Lung (tissue), 12 donors: ENCODE data around the gene DCLK1. TPM values are rescaled to one million over a fixed set of nuclear protein-coding genes. Genes with fewer than 3 reads are reported as not detected.

Experiments used
- ATAC-seq: fragments of 200-7000 bp; cut with Tn5 transposase; one replicate; pipeline ENCODE4 v1.9.1; 2020; ENCODE audit warnings: moderate number of reproducible peaks; ENCODE audit not compliant: insufficient read depth, low FRiP score
- DNase-seq, 3 donors: peaks; one replicate each; pipeline ENCODE4 v3.0.0-alpha.2; 2013 to 2017
- H3K27ac ChIP-seq, 2 donors: one replicate each; pipeline ENCODE4 v1.5.1; 2013; ENCODE audit warnings: mild to moderate bottlenecking in 2 of 2, moderate library complexity in 2 of 2, control low read depth in 1 of 2, inconsistent platforms in 1 of 2, low read depth in 1 of 2, low read length in 1 of 2
- H3K27me3 ChIP-seq, 3 donors: one replicate each; pipeline ENCODE4 v1.5.1; 2013; ENCODE audit warnings: low read length in 2 of 3; ENCODE audit not compliant: control insufficient read depth in 3 of 3, insufficient read depth in 3 of 3
- H3K36me3 ChIP-seq, 4 donors: one replicate each; pipeline ENCODE4 v1.5.1; 2013; ENCODE audit warnings: low read length in 4 of 4, mild to moderate bottlenecking in 1 of 4, moderate library complexity in 1 of 4; ENCODE audit not compliant: control insufficient read depth in 4 of 4, insufficient read depth in 4 of 4
- H3K4me1 ChIP-seq, 5 donors: one replicate each; pipeline ENCODE4 v1.5.1; 2013; ENCODE audit warnings: low read length in 5 of 5, mild to moderate bottlenecking in 2 of 5, moderate library complexity in 1 of 5; ENCODE audit not compliant: control insufficient read depth in 5 of 5, insufficient read depth in 5 of 5
- H3K4me3 ChIP-seq: one replicate; pipeline ENCODE4 v1.5.1; 2013; ENCODE audit warnings: mild to moderate bottlenecking, control low read depth, moderate library complexity
- H3K9ac ChIP-seq, 2 donors: one replicate each; pipeline ENCODE4 v1.5.1; 2013; ENCODE audit warnings: low read length in 2 of 2, control low read depth in 1 of 2; ENCODE audit not compliant: insufficient read depth in 1 of 2
- H3K9me3 ChIP-seq, 4 donors: one replicate each; pipeline ENCODE4 v1.5.1; 2013; ENCODE audit warnings: low read length in 3 of 4, mild to moderate bottlenecking in 1 of 4, moderate library complexity in 1 of 4; ENCODE audit not compliant: control insufficient read depth in 4 of 4, insufficient read depth in 3 of 4
- WGBS, 2 donors: extraction: QIAGEN DNeasy Blood & Tissue Kit; methylation state at CpG; one replicate each; pipeline ENCODE4 v1.1.7; 2013; 5-methylcytosine and 5-hydroxymethylcytosine counted together
- polyA plus RNA-seq, 2 donors: library from polyadenylated mRNA; stranded (reverse); fragments of 200-250 nt; gene quantifications; one replicate each; pipeline ENCODE4 v1.2.1, GENCODE V29; 2013
- total RNA-seq, 2 donors: library from RNA; depleted of rRNA in 1 of 2; stranded (reverse); fragments of >200 nt in 1 of 2; gene quantifications; one replicate each; pipeline ENCODE4 v1.2.1, GENCODE V29; 2014 to 2021
- TF ChIP-seq, protein P1 (sequence below): IDR thresholded peaks from 2 replicates; pipeline ENCODE4 v1.5.1; 2012; ENCODE audit warnings: mild to moderate bottlenecking; ENCODE audit errors: control extremely low read depth, extremely low read depth
- donor health status: control.
- donor health status: control.
- donor health status: Bipolar disorder and iron deficiency.
- donor health status: healthy.
- donor health status: DM: yes; HTN: yes; CAD: no.

Gene DCLK1
- total and polyA plus RNA-seq, 4 donors = 1.2 to 23.5 (median 7.0) TPM

DNA sequence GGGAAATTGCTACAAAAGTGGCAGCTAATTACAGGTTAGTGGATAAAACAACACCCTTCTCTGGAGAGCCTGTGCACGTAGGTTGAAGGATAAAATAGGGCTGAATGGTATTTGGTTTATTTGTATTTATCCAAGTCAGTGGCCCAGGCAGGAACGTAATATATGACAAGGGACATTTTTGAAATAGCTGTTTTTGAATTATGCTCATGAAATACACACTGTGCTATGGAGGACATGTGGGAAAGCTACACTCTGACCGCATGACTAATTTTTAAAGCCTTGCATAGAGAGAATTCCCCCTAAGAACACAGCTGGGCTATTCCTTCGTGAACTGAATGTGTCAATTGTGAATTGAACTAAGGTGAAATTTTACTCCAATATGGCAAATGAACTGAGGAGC is 362.6 kb downstream of the DCLK1 start:
- H3K9me3 ChIP-seq = no peaks in the 10 kb centered on the region
- H3K36me3 ChIP-seq = no peaks in the 10 kb centered on the region
- H3K27me3 ChIP-seq = no peaks in the 10 kb centered on the region
- no peak overlapping the region for H3K9ac ChIP-seq
- H3K4me1 ChIP-seq = peaks cover 0 to 11% (median 0%) of the 10 kb centered on the region in 5 donors
- TF ChIP-seq, protein P1, sequence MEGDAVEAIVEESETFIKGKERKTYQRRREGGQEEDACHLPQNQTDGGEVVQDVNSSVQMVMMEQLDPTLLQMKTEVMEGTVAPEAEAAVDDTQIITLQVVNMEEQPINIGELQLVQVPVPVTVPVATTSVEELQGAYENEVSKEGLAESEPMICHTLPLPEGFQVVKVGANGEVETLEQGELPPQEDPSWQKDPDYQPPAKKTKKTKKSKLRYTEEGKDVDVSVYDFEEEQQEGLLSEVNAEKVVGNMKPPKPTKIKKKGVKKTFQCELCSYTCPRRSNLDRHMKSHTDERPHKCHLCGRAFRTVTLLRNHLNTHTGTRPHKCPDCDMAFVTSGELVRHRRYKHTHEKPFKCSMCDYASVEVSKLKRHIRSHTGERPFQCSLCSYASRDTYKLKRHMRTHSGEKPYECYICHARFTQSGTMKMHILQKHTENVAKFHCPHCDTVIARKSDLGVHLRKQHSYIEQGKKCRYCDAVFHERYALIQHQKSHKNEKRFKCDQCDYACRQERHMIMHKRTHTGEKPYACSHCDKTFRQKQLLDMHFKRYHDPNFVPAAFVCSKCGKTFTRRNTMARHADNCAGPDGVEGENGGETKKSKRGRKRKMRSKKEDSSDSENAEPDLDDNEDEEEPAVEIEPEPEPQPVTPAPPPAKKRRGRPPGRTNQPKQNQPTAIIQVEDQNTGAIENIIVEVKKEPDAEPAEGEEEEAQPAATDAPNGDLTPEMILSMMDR = no peak
- no peak for DNase-seq
- 78 to 84% methylated on average over 4 of the region's 4 CpGs for WGBS, 2 donors
- ATAC-seq = no peak
- H3K27ac ChIP-seq = no peak overlapping the region
- H3K4me3 ChIP-seq = no peak overlapping the region

DNA sequence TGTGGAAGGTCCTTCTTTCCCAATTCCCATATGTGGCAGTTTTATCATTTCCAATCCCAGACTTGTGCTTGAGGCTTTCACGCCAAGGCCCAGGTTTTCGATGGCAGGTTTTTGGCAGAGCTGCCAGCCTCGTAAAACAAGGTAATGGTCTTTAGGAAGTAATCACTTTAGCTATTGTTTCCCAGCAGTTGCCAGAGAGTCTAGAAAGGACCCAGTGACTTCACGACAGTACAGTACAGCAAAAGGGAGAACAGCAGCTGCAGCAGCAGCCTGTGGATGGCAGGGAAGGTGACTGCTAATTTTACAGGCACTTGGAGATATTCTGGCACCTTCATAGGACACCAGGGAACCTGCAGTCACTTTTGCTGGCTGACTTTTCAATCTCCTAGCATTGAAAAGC is 363.1 kb downstream of the DCLK1 start:
- Histone ChIP-seq H3K4me1 (peaks cover 0 to 11% (median 0%) of the 10 kb centered on the region in 5 donors), H3K27ac (no peak overlapping the region), H3K9me3 (no peaks in the 10 kb centered on the region), H3K27me3 (no peaks in the 10 kb centered on the region), H3K36me3 (no peaks in the 10 kb centered on the region), H3K4me3 (no peak overlapping the region), H3K9ac (no peak overlapping the region)
- DNase-seq (no peak), ATAC-seq (no peak)
- WGBS, 2 donors = 77 to 86% methylated on average over 4 of the region's 4 CpGs
- TF ChIP-seq, protein P1 = no peak

DNA sequence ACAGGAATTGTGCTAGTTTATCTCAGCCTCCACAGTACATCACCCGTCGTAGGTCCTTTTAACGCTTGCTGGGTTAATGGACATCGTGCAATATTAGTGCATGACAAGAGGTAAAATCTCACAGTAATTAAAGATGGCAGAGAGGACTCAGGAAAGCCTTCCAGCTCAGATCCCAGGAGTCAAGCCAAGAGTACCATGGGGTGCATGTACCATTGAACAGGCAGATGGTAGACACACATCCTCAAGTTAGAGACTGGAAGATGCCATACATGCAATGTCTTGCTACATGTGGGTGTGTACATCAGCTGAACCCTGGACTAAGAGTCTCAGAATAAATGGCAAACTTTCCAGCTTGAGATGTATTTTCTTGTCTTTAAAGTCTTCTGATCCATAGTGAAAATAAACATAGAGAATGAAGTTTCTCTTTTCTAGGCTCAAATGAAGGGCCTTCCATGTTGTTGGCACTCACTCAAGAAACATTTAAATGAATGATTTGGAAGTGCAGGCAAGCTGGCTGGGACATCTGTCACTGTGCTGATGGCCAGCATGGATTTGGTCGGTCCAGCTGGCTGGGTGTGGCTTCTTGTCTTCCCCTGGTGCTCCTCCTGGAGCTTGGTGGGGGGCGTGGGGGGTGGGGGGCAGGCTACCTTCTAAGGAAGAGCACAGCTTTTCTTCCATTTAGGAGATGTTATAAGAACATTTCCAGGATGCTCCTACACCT is 363.8 kb downstream of the DCLK1 start:
- Histone ChIP-seq H3K9me3 (no peaks in the 10 kb centered on the region), H3K27ac (no peak overlapping the region), H3K4me3 (no peak overlapping the region), H3K27me3 (no peaks in the 10 kb centered on the region), H3K4me1 (peaks cover 0 to 11% (median 0%) of the 10 kb centered on the region in 5 donors), H3K9ac (no peak overlapping the region), H3K36me3 (no peaks in the 10 kb centered on the region)
- ATAC-seq = no peak
- TF ChIP-seq, protein P1 = no peak
- WGBS, 2 donors = 81 to 83% methylated on average over 6 of the region's 6 CpGs
- DNase-seq = no peak
